Body of pancreas (tissue), 4 donors: ENCODE measurements around the gene CACNA2D3.

Experiments
- CTCF ChIP-seq, 7 experiments: fragments of 450-650 bp in 4 of 7; fragments of 200-600 bp in 3 of 7; sonication (generic) in 3 of 7; IDR thresholded peaks; one replicate each; pipeline ENCODE4 v1.5.1; 2016 to 2019; ENCODE audit warnings: antibody characterized with exemption in 7 of 7
- POLR2A ChIP-seq, 3 donors: fragments of 450-650 bp; IDR thresholded peaks; one replicate each; pipeline ENCODE4 v1.6.1; 2016; ENCODE audit warnings: antibody characterized with exemption in 3 of 3, mild to moderate bottlenecking in 2 of 3

GRCh38 chr3:54936561-54936960 lies 814.2 kb downstream of the CACNA2D3 start:
- TF ChIP-seq CTCF (IDR thresholded peaks at IDR 0.05) = no peak
- no peak for TF ChIP-seq POLR2A (IDR thresholded peaks at IDR 0.05)
